Endothelial cell of umbilical vein (primary cell): Measurements from ENCODE around the gene COX7A1. TPM values are rescaled to one million over a fixed set of nuclear protein-coding genes. Genes with fewer than 3 reads are reported as not detected.

Experiments
- BruUV-seq: library from RNA; stranded (reverse); fragments of 400-500 nt; replicated peaks from 2 replicates; lab custom pipeline; 2021; lab: Mats Ljungman, UMichigan
- CTCF ChIA-PET: fragments of 300-600, 350-600 bp; sonication (Branson Sonifier 250); formaldehyde crosslinking; loops from one replicate; lab custom pipeline; 2021; ENCODE audit warnings: antibody characterized with exemption, inconsistent platforms; lab: Charles Lee
- POLR2A ChIA-PET: fragments of 300-600, 350-600 bp; sonication (Branson Sonifier 250); formaldehyde crosslinking; loops from one replicate; lab custom pipeline; 2021; ENCODE audit warnings: antibody characterized with exemption, inconsistent platforms; lab: Charles Lee
- DNase-seq: peaks from one replicate; pipeline ENCODE4 v3.0.0-alpha.2; 2011; ENCODE audit warnings: low read depth, low spot score
- FAIRE-seq: peaks from 2 replicates; lab custom pipeline; 2011; peaks lifted over from hg19 to GRCh38; lab: Jason Lieb, UNC
- H2AFZ ChIP-seq: 2 replicates; pipeline ENCODE4 v1.6.0; 2012; ENCODE audit warnings: low read depth, low read length, control low read depth, inconsistent platforms
- H3K27ac ChIP-seq: 2 replicates; pipeline ENCODE4 v1.5.1; 2011; ENCODE audit warnings: low read depth, mild to moderate bottlenecking, control low read depth, low read length, moderate library complexity; ENCODE audit not compliant: insufficient read depth
- H3K27me3 ChIP-seq, 2 experiments: 2 replicates each; pipeline versions ENCODE4 v1.6.0 to v1.6.1; 2011; ENCODE audit warnings: low read length in 2 of 2, mixed read lengths in 1 of 2; ENCODE audit not compliant: control insufficient read depth in 2 of 2, insufficient read depth in 2 of 2
- H3K36me3 ChIP-seq, 2 experiments: 2 replicates in 1 of 2; 3 replicates in 1 of 2; pipeline ENCODE4 v1.5.1; 2011; ENCODE audit warnings: low read length in 2 of 2, mild to moderate bottlenecking in 1 of 2, moderate library complexity in 1 of 2; ENCODE audit not compliant: control insufficient read depth in 2 of 2, insufficient read depth in 2 of 2; ENCODE audit errors: extremely low read depth in 1 of 2
- H3K4me1 ChIP-seq: 3 replicates; pipeline ENCODE4 v1.5.1; 2011; ENCODE audit warnings: mild to moderate bottlenecking, low read length; ENCODE audit not compliant: control insufficient read depth, insufficient read depth; ENCODE audit errors: extremely low read depth
- H3K4me2 ChIP-seq: 2 replicates; pipeline ENCODE4 v1.6.1; 2011; ENCODE audit warnings: low read length, control low read depth, mixed read lengths; ENCODE audit not compliant: insufficient read depth
- H3K4me3 ChIP-seq, 3 experiments: fragments of 200-600 bp in 1 of 3; sonication (generic), shearing (Covaris generic) in 1 of 3; replicated peaks in 1 of 3; 2 replicates each; pipeline ENCODE4 v1.5.1; 2011 to 2016; ENCODE audit warnings: control low read depth in 3 of 3, low read length in 3 of 3, mild to moderate bottlenecking in 2 of 3, inconsistent platforms in 1 of 3, low read depth in 1 of 3, moderate library complexity in 1 of 3; ENCODE audit not compliant: insufficient read depth in 1 of 3
- H3K79me2 ChIP-seq: 2 replicates; pipeline ENCODE4 v1.6.0; 2012; ENCODE audit warnings: low read length, inconsistent platforms; ENCODE audit not compliant: control insufficient read depth, insufficient read depth
- H3K9ac ChIP-seq: replicated peaks from 2 replicates; pipeline ENCODE3; 2011; ENCODE audit warnings: low read length, control low read depth; ENCODE audit not compliant: insufficient read depth; ENCODE audit errors: extremely low read depth
- H3K9me1 ChIP-seq: replicated peaks from 3 replicates; pipeline ENCODE4 v1.6.0; 2011; ENCODE audit warnings: mild to moderate bottlenecking, low read length; ENCODE audit not compliant: control insufficient read depth, insufficient read depth; ENCODE audit errors: extremely low read depth
- H3K9me3 ChIP-seq: replicated peaks from 2 replicates; pipeline ENCODE4 v1.5.1; 2012; ENCODE audit warnings: low read length, inconsistent platforms; ENCODE audit not compliant: control insufficient read depth, insufficient read depth
- H4K20me1 ChIP-seq: replicated peaks from 2 replicates; pipeline ENCODE3; 2011; ENCODE audit warnings: mild to moderate bottlenecking, low read length; ENCODE audit not compliant: control insufficient read depth, insufficient read depth; ENCODE audit errors: extremely low read depth
- GATA2 ChIP-seq: IDR thresholded peaks from 2 replicates; pipeline ENCODE4 v1.7.0; 2011; ENCODE audit warnings: low read depth, mild to moderate bottlenecking, moderate library complexity, mixed read lengths, low read length; ENCODE audit not compliant: insufficient read length, insufficient read depth
- JUN ChIP-seq: IDR thresholded peaks from 2 replicates; pipeline ENCODE4 v1.6.1; 2011; ENCODE audit warnings: borderline replicate concordance, low read depth; ENCODE audit not compliant: insufficient read length, insufficient read depth
- dilution Hi-C: fragments of 300-500 bp; cut with MboI; formaldehyde crosslinking; loops from one replicate; pipeline ENCODE4 v1.15.0; 2019; ENCODE audit warnings: low sequenced_read_pairs; ENCODE audit not compliant: extremely low pct_ligation_motif_present
- intact Hi-C: fragments of 100-400 bp; cut with micrococcal nuclease; formaldehyde crosslinking; loops from one replicate; pipeline ENCODE4 v1.10.0; 2022
- polyA plus RNA-seq, 4 experiments: library from polyadenylated mRNA; depleted of rRNA in 3 of 4; stranded (reverse) in 3 of 4; unstranded in 1 of 4; fragments of >200 nt; gene quantifications; 2 replicates each; pipeline versions ENCODE4 v1.2.1 to v1.2.3, GENCODE V29; 2011 to 2012; ENCODE audit warnings: missing spikeins in 1 of 4
- total RNA-seq: library from RNA; stranded (reverse); gene quantifications from 2 replicates; pipeline ENCODE4 v1.2.3, GENCODE V29; 2021
- TF ChIP-seq, protein P1 (sequence below): IDR thresholded peaks from 2 replicates; pipeline ENCODE4 v1.6.1; 2011; ENCODE audit not compliant: insufficient read depth, insufficient read length
- TF ChIP-seq, protein P2 (sequence below), 2 donors: IDR thresholded peaks; 1 replicate in 1 of 2; 2 replicates in 1 of 2; pipeline ENCODE4 v1.5.1; 2011; ENCODE audit warnings: low read length in 2 of 2, mild to moderate bottlenecking in 2 of 2, moderate library complexity in 2 of 2, control low read depth in 1 of 2, inconsistent platforms in 1 of 2, low read depth in 1 of 2; ENCODE audit not compliant: insufficient read depth in 1 of 2; ENCODE audit errors: extremely low read depth in 1 of 2

Gene COX7A1
- total and polyA plus RNA-seq, 2 donors (not counting 3 experiments of a cell fraction or from before 2014, with no cell fraction given) = 10.6 to 35.2 TPM

GRCh38 chr19:36153126-36153525 lies 879 bp upstream of the COX7A1 start:
- Histone ChIP-seq H3K4me2 (no peak overlapping the region), H3K27ac (no peak overlapping the region), H3K9ac (no peak overlapping the region), H3K4me1 (peaks cover 13% of the 10 kb centered on the region), H3K79me2 (no peaks in the 10 kb centered on the region), H3K9me1 (no peaks in the 10 kb centered on the region), H3K27me3 (no peaks in the 10 kb centered on the region), H2AFZ (no peak overlapping the region), H3K36me3 (peaks cover 5 to 17% of the 10 kb centered on the region in 2 experiments), H3K4me3 (no peak overlapping the region), H4K20me1 (no peaks in the 10 kb centered on the region), H3K9me3 (no peaks in the 10 kb centered on the region)
- FAIRE-seq (peak; percentile 35), DNase-seq (no peak)
- dilution Hi-C loops = no loop called here
- ChIA-PET CTCF (interaction anchor here (0.8 to 3.4 kb wide), 5 partner anchors 10 to 93 kb away, joined by 3 to 23 read pairs (median 11); no protein-coding TSS in a partner anchor), POLR2A (no interaction called here)
- no TSS peak for BruUV-seq
- TF ChIP-seq, protein P1, sequence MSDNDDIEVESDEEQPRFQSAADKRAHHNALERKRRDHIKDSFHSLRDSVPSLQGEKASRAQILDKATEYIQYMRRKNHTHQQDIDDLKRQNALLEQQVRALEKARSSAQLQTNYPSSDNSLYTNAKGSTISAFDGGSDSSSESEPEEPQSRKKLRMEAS = no peak
- TF ChIP-seq JUN = no peak
- no peak for TF ChIP-seq GATA2
- TF ChIP-seq, protein P2, sequence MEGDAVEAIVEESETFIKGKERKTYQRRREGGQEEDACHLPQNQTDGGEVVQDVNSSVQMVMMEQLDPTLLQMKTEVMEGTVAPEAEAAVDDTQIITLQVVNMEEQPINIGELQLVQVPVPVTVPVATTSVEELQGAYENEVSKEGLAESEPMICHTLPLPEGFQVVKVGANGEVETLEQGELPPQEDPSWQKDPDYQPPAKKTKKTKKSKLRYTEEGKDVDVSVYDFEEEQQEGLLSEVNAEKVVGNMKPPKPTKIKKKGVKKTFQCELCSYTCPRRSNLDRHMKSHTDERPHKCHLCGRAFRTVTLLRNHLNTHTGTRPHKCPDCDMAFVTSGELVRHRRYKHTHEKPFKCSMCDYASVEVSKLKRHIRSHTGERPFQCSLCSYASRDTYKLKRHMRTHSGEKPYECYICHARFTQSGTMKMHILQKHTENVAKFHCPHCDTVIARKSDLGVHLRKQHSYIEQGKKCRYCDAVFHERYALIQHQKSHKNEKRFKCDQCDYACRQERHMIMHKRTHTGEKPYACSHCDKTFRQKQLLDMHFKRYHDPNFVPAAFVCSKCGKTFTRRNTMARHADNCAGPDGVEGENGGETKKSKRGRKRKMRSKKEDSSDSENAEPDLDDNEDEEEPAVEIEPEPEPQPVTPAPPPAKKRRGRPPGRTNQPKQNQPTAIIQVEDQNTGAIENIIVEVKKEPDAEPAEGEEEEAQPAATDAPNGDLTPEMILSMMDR (IDR thresholded peaks at IDR 0.05; ENCODE audit: extremely low read depth in 1 of 2, insufficient read depth in 1 of 2, low read depth in 1 of 2, low read length in 2 of 2) = no peak
- intact Hi-C loops = no loop called here

- ChIA-PET POLR2A (interaction anchor here (0.5 to 1.0 kb wide), 2 partner anchors 24 to 300 kb away, joined by 3 to 4 read pairs; partner anchors contain the start of gene NPHS1), CTCF (interaction anchor here (2.5 to 3.4 kb wide), 3 partner anchors 18 to 92 kb away, joined by 8 to 23 read pairs (median 12); no protein-coding TSS in a partner anchor)
- peak overlapping the region; percentile 43 to 70 (median 56) for H3K4me3 ChIP-seq
- H3K27me3 ChIP-seq = no peaks in the 10 kb centered on the region
- no peaks in the 10 kb centered on the region for H3K9me3 ChIP-seq
- no peaks in the 10 kb centered on the region for H4K20me1 ChIP-seq
- peak overlapping the region; percentile 61 for H3K9ac ChIP-seq
- DNase-seq = no peak
- peaks cover 13% of the 10 kb centered on the region for H3K4me1 ChIP-seq
- peaks cover 8 to 24% of the 10 kb centered on the region in 2 experiments for H3K36me3 ChIP-seq
- no peak for TF ChIP-seq GATA2
- dilution Hi-C loops = no loop called here
- H3K79me2 ChIP-seq = no peaks in the 10 kb centered on the region
- H3K27ac ChIP-seq = peak overlapping the region; percentile 53
- no TSS peak for BruUV-seq
- no peaks in the 10 kb centered on the region for H3K9me1 ChIP-seq
- H3K4me2 ChIP-seq = peak overlapping the region; percentile 66
- FAIRE-seq = no peak
- H2AFZ ChIP-seq = peak overlapping the region; percentile 43
- intact Hi-C loops = loop anchor here (1.0 kb wide), 1 partner anchor 24 kb away; no protein-coding TSS in a partner anchor
Observed at GRCh38 chr19:36152019-36152351, 262 bp downstream of the COX7A1 start.
